GM12878 (cell line): ENCODE measurements around the gene RNF103. TPM values are rescaled to one million over a fixed set of nuclear protein-coding genes. Genes with fewer than 3 reads are reported as not detected.

ENCODE experiments used
- ATAC-seq: fragments of 200-7000 bp; cut with Tn5 transposase; 3 replicates; pipeline ENCODE4 v1.9.1; 2020; ENCODE audit warnings: mild to moderate bottlenecking, moderate library complexity
- BruUV-seq: library from RNA; stranded (reverse); fragments of 400-500 nt; replicated peaks from 2 replicates; lab custom pipeline; 2021; lab: Mats Ljungman, UMichigan
- CTCF ChIA-PET: fragments of 300-600 bp; sonication (Branson Sonifier 250); formaldehyde crosslinking; extraction: SDS; loops from one replicate; lab custom pipeline; 2021; ENCODE audit warnings: inconsistent platforms; lab: Yijun Ruan, JAX
- POLR2A ChIA-PET: fragments of 350-600 bp; formaldehyde crosslinking; extraction: SDS; loops from one replicate; lab custom pipeline; 2021; ENCODE audit warnings: inconsistent platforms; lab: Charles Lee
- RAD21 ChIA-PET: fragments of 300-600 bp; sonication (Branson Sonifier 250); formaldehyde crosslinking; loops from one replicate; lab custom pipeline; 2023; ENCODE audit warnings: antibody characterized with exemption; ENCODE audit not compliant: unreplicated experiment; lab: Charles Lee
- SMC1A ChIA-PET: fragments of 300-600 bp; sonication (Branson Sonifier 250); formaldehyde crosslinking; loops from one replicate; lab custom pipeline; 2023; ENCODE audit not compliant: unreplicated experiment, uncharacterized antibody; lab: Charles Lee
- DNase-seq: peaks from one replicate; pipeline ENCODE4 v3.0.0-alpha.2; 2011; ENCODE audit warnings: low read depth, low spot score
- FAIRE-seq: peaks from 3 replicates; lab custom pipeline; 2011; peaks lifted over from hg19 to GRCh38; lab: Jason Lieb, UNC
- H2AFZ ChIP-seq: 2 replicates; pipeline ENCODE4 v1.6.0; 2011; ENCODE audit warnings: low read depth, low read length, control low read depth; ENCODE audit not compliant: control insufficient read depth
- H3K27ac ChIP-seq: 2 replicates; pipeline ENCODE4 v1.5.1; 2011; ENCODE audit warnings: control low read depth; ENCODE audit not compliant: control insufficient read depth, insufficient read depth
- H3K27me3 ChIP-seq, 2 experiments: replicated peaks in 1 of 2; 2 replicates each; pipeline versions ENCODE4 v1.6.0 to v1.6.1; 2011; ENCODE audit warnings: low read length in 1 of 2; ENCODE audit not compliant: control insufficient read depth in 2 of 2, insufficient read depth in 2 of 2
- H3K36me3 ChIP-seq, 2 experiments: 2 replicates each; pipeline ENCODE4 v1.5.1; 2011; ENCODE audit warnings: low read length in 1 of 2; ENCODE audit not compliant: control insufficient read depth in 2 of 2, insufficient read depth in 2 of 2
- H3K4me1 ChIP-seq: 2 replicates; pipeline ENCODE4 v1.6.1; 2011; ENCODE audit warnings: mild to moderate bottlenecking, low read length, moderate library complexity, mixed read lengths; ENCODE audit not compliant: control insufficient read depth, insufficient read depth
- H3K4me2 ChIP-seq: 2 replicates; pipeline ENCODE4 v1.6.0; 2011; ENCODE audit warnings: control low read depth; ENCODE audit not compliant: control insufficient read depth, insufficient read depth
- H3K4me3 ChIP-seq: fragments of 200-600 bp; sonication (generic); 2 replicates; pipeline ENCODE4 v1.5.1; 2016
- H3K79me2 ChIP-seq: 2 replicates; pipeline ENCODE4 v1.6.0; 2011; ENCODE audit warnings: low read length; ENCODE audit not compliant: control insufficient read depth, insufficient read depth
- H3K9ac ChIP-seq: 2 replicates; pipeline ENCODE4 v1.8.0; 2011; ENCODE audit warnings: low read length, control low read depth, mixed read lengths; ENCODE audit not compliant: control insufficient read depth, insufficient read depth
- H3K9me3 ChIP-seq: replicated peaks from 3 replicates; pipeline ENCODE4 v1.5.1; 2011; ENCODE audit warnings: mild to moderate bottlenecking, low read length; ENCODE audit not compliant: control insufficient read depth, insufficient read depth
- H4K20me1 ChIP-seq: 2 replicates; pipeline ENCODE4 v1.6.0; 2011; ENCODE audit not compliant: control insufficient read depth, insufficient read depth
- BRCA1 ChIP-seq: IDR thresholded peaks from 2 replicates; pipeline ENCODE4 v1.6.1; 2011; ENCODE audit warnings: low read depth, low read length, improper control_type of control experiment
- CHD2 ChIP-seq: IDR thresholded peaks from 2 replicates; pipeline ENCODE4 v1.6.1; 2011; ENCODE audit warnings: low read depth, low read length, improper control_type of control experiment, borderline replicate concordance
- JUNB ChIP-seq: IDR thresholded peaks from 2 replicates; pipeline ENCODE4 v1.6.1; 2016; ENCODE audit warnings: antibody characterized with exemption, mild to moderate bottlenecking
- NBN ChIP-seq: fragments of 450-650 bp; IDR thresholded peaks from 2 replicates; pipeline ENCODE4 v1.6.1; 2016
- PAX8 ChIP-seq: fragments of 450-650 bp; IDR thresholded peaks from 2 replicates; pipeline ENCODE4 v1.6.1; 2017; ENCODE audit warnings: mild to moderate bottlenecking, moderate library complexity
- SREBF2 ChIP-seq: IDR thresholded peaks from 2 replicates; pipeline ENCODE4 v1.6.1; 2012; ENCODE audit warnings: mild to moderate bottlenecking, low read length
- ZNF384 ChIP-seq: IDR thresholded peaks from 2 replicates; pipeline ENCODE4 v1.6.1; 2012; ENCODE audit warnings: low read depth, mild to moderate bottlenecking, low read length, improper control_type of control experiment, borderline replicate concordance
- WGBS: methylation state at CpG from one replicate; pipeline ENCODE4 v1.1.6; 2016; ENCODE audit warnings: low lambda C conversion rate; ENCODE audit not compliant: insufficient replicate concordance, insufficient coverage; ENCODE audit errors: missing lambda C conversion rate; 5-methylcytosine and 5-hydroxymethylcytosine counted together
- in situ Hi-C: fragments of 300-500 bp; cut with MboI; formaldehyde crosslinking; loops from 9 replicates; pipeline ENCODE4 v1.14.3; 2018; ENCODE audit warnings: mixed read lengths
- intact Hi-C: fragments of 100-400 bp; cut with micrococcal nuclease; formaldehyde crosslinking; loops from one replicate; pipeline ENCODE4 v1.14.2; 2022; ENCODE audit not compliant: unreplicated experiment
- polyA plus RNA-seq, 11 experiments: library from polyadenylated mRNA; depleted of rRNA in 4 of 11; unstranded in 6 of 11; stranded (reverse) in 5 of 11; fragments of >200 nt; fragmentation: Nextera tagmentation in 4 of 11; fragmentation: Illumina TruSeq in 1 of 11; extraction: Ambion mirVana in 4 of 11; extraction: Trizol in 1 of 11; gene quantifications; 1 replicate in 1 of 11; 2 replicates in 10 of 11; pipeline versions ENCODE4 v1.2.1 to v1.2.3, GENCODE V29; 2011 to 2016; ENCODE audit warnings: inconsistent platforms in 2 of 11, missing spikeins in 2 of 11, low read depth in 1 of 11
- total RNA-seq, 4 experiments: library from RNA; depleted of rRNA in 3 of 4; stranded (reverse); fragments of >200 nt in 3 of 4; fragmentation: Illumina TruSeq in 1 of 4; extraction: Trizol in 1 of 4; gene quantifications; 2 replicates each; pipeline versions ENCODE4 v1.2.1 to v1.2.3, GENCODE V29; 2013 to 2021
- TF ChIP-seq, protein P1 (sequence below): fragments of 450-650 bp; conservative IDR thresholded peaks from 2 replicates; pipeline ENCODE4 v1.6.1; 2017; ENCODE audit warnings: mild to moderate bottlenecking, moderate library complexity
- TF ChIP-seq, protein P2 (sequence below): fragments of 450-650 bp; formaldehyde crosslinking; IDR thresholded peaks from 2 replicates; pipeline ENCODE4 v1.4.0; 2020; ENCODE audit warnings: mild to moderate bottlenecking, moderate library complexity
- TF ChIP-seq, protein P3 (sequence below): fragments of 450-650 bp; formaldehyde crosslinking; IDR thresholded peaks from 2 replicates; pipeline ENCODE4 v1.5.0; 2022; ENCODE audit warnings: mild to moderate bottlenecking, missing genetic modification characterization

The RNF103 gene
- total and polyA plus RNA-seq, 10 of the 15 experiments (the other 5 are each of a cell fraction or from before 2014, with no cell fraction given): 2.4 to 11.0 (median 8.0) TPM

DNA sequence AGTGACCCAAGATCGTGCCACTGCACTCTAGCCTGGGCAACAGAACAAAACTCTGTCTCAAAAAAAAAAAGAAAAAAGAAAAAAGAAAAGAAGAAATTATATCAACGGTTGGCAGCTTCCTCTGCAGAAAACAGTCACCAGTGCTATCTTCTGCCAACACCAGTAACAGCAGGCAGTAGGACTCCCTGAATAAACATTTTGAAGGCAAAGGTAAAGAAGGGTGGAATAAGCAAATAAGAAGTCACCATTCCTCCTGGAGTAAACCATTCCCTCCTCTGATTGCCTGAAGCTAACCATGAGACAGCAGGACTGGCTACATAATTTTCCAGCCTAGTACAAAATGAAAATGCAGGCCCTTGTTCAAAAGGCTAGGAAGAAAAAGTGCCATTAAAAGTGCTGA is 9.0 kb upstream of the RNF103 start (continued):
- TF ChIP-seq, protein P1, sequence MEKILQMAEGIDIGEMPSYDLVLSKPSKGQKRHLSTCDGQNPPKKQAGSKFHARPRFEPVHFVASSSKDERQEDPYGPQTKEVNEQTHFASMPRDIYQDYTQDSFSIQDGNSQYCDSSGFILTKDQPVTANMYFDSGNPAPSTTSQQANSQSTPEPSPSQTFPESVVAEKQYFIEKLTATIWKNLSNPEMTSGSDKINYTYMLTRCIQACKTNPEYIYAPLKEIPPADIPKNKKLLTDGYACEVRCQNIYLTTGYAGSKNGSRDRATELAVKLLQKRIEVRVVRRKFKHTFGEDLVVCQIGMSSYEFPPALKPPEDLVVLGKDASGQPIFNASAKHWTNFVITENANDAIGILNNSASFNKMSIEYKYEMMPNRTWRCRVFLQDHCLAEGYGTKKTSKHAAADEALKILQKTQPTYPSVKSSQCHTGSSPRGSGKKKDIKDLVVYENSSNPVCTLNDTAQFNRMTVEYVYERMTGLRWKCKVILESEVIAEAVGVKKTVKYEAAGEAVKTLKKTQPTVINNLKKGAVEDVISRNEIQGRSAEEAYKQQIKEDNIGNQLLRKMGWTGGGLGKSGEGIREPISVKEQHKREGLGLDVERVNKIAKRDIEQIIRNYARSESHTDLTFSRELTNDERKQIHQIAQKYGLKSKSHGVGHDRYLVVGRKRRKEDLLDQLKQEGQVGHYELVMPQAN: no peak
- TF ChIP-seq PAX8 (no peak), ZNF384 (no peak)
- TF ChIP-seq, protein P2, sequence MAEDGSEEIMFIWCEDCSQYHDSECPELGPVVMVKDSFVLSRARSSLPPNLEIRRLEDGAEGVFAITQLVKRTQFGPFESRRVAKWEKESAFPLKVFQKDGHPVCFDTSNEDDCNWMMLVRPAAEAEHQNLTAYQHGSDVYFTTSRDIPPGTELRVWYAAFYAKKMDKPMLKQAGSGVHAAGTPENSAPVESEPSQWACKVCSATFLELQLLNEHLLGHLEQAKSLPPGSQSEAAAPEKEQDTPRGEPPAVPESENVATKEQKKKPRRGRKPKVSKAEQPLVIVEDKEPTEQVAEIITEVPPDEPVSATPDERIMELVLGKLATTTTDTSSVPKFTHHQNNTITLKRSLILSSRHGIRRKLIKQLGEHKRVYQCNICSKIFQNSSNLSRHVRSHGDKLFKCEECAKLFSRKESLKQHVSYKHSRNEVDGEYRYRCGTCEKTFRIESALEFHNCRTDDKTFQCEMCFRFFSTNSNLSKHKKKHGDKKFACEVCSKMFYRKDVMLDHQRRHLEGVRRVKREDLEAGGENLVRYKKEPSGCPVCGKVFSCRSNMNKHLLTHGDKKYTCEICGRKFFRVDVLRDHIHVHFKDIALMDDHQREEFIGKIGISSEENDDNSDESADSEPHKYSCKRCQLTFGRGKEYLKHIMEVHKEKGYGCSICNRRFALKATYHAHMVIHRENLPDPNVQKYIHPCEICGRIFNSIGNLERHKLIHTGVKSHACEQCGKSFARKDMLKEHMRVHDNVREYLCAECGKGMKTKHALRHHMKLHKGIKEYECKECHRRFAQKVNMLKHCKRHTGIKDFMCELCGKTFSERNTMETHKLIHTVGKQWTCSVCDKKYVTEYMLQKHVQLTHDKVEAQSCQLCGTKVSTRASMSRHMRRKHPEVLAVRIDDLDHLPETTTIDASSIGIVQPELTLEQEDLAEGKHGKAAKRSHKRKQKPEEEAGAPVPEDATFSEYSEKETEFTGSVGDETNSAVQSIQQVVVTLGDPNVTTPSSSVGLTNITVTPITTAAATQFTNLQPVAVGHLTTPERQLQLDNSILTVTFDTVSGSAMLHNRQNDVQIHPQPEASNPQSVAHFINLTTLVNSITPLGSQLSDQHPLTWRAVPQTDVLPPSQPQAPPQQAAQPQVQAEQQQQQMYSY (CRISPR knock-in tag): no peak

DNA sequence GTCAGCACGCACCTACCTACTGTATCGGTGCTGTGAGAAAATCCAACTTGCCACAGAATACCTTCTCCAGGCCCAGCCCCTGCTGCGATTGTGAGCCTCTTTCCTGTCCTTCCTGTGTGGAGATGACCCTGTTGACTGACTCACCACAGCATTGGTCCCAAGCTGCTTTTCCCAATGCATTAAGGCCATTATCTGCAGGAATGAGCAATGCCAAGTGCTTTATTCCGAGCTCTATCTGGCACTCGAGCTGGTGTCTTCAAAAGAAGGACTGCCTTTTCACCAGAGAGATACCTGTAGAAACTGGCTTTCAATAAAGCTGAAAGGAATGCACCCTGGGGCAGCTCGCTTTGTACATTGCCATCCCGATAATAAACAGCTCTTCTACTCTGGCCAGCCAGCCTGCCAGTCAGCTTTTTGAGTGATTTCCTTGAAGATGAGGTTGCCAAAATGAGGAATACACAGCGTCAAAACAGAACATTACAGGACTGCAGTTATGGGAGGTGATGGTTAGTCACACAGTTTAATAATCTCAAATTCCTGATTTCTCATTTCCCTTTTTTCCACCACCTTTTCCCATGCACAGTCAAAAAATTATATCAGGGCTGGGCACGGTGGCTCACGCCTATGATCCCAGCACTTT is 8.3 kb upstream of the RNF103 start:
- Histone ChIP-seq H4K20me1 (no peaks in the 10 kb centered on the region), H3K27ac (no peak overlapping the region), H3K9ac (no peak overlapping the region), H3K4me1 (no peaks in the 10 kb centered on the region), H3K4me2 (no peak overlapping the region), H2AFZ (no peak overlapping the region), H3K27me3 (no peaks in the 10 kb centered on the region), H3K9me3 (no peaks in the 10 kb centered on the region), H3K79me2 (no peaks in the 10 kb centered on the region), H3K36me3 (no peaks in the 10 kb centered on the region), H3K4me3 (no peak overlapping the region)
- RAD21 ChIA-PET: no interaction called here
- no peak for FAIRE-seq
- in situ Hi-C loops: no loop called here
- POLR2A ChIA-PET: no interaction called here
- DNase-seq: no peak
- CTCF ChIA-PET: interaction anchor here (1.1 kb wide), 1 partner anchor 13 kb away, joined by 5 read pairs; no protein-coding TSS in a partner anchor
- 75% methylated on average over 10 of the region's 10 CpGs for WGBS
- no TSS peak for BruUV-seq
- no peak for ATAC-seq
- intact Hi-C loops: no loop called here
- SMC1A ChIA-PET: no interaction called here
- TF ChIP-seq JUNB (no peak), SREBF2 (no peak), CHD2 (no peak), NBN (no peak), BRCA1 (no peak)
- TF ChIP-seq, protein P3, sequence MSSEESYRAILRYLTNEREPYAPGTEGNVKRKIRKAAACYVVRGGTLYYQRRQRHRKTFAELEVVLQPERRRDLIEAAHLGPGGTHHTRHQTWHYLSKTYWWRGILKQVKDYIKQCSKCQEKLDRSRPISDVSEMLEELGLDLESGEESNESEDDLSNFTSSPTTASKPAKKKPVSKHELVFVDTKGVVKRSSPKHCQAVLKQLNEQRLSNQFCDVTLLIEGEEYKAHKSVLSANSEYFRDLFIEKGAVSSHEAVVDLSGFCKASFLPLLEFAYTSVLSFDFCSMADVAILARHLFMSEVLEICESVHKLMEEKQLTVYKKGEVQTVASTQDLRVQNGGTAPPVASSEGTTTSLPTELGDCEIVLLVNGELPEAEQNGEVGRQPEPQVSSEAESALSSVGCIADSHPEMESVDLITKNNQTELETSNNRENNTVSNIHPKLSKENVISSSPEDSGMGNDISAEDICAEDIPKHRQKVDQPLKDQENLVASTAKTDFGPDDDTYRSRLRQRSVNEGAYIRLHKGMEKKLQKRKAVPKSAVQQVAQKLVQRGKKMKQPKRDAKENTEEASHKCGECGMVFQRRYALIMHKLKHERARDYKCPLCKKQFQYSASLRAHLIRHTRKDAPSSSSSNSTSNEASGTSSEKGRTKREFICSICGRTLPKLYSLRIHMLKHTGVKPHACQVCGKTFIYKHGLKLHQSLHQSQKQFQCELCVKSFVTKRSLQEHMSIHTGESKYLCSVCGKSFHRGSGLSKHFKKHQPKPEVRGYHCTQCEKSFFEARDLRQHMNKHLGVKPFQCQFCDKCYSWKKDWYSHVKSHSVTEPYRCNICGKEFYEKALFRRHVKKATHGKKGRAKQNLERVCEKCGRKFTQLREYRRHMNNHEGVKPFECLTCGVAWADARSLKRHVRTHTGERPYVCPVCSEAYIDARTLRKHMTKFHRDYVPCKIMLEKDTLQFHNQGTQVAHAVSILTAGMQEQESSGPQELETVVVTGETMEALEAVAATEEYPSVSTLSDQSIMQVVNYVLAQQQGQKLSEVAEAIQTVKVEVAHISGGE (CRISPR knock-in tag): no peak
